ENCODE measurements around the gene MAGI2.
A peak's percentile ranks its signal among the peaks of the same experiment; 100 is the strongest.

Gene MAGI2

GRCh38 chr7:78026492-78026891 lies 1427.0 kb downstream of the MAGI2 start:
- ATAC-seq (ENCODE audit: low read depth) (no peak), DNase-seq (ENCODE audit: low spot score) (no peak)
- Histone ChIP-seq H3K9me3 (ENCODE audit: severe bottlenecking) (no peaks in the 10 kb centered on the region), H3K27ac (ENCODE audit: poor library complexity, severe bottlenecking) (no peak overlapping the region), H3K4me3 (ENCODE audit: severe bottlenecking) (no peak overlapping the region), H3K4me1 (ENCODE audit: insufficient read depth, poor library complexity, severe bottlenecking) (no peaks in the 10 kb centered on the region), H3K36me3 (ENCODE audit: low read depth) (no peaks in the 10 kb centered on the region), H3K27me3 (ENCODE audit: insufficient read depth, poor library complexity, severe bottlenecking) (peaks cover 3% of the 10 kb centered on the region)
- TF ChIP-seq CTCF (IDR thresholded peaks at IDR 0.05; ENCODE audit: poor library complexity, severe bottlenecking): no peak

- no peak for TF ChIP-seq CTCF (IDR thresholded peaks at IDR 0.05; ENCODE audit: poor library complexity, severe bottlenecking)
- no peaks in the 10 kb centered on the region for H3K36me3 ChIP-seq (ENCODE audit: low read depth)
- no peaks in the 10 kb centered on the region for H3K4me1 ChIP-seq (ENCODE audit: insufficient read depth, poor library complexity, severe bottlenecking)
- H3K4me3 ChIP-seq (ENCODE audit: severe bottlenecking): no peak overlapping the region
- ATAC-seq (ENCODE audit: low read depth) (no peak), DNase-seq (ENCODE audit: low spot score) (no peak)
- H3K9me3 ChIP-seq (ENCODE audit: severe bottlenecking): no peaks in the 10 kb centered on the region
- no peak overlapping the region for H3K27ac ChIP-seq (ENCODE audit: poor library complexity, severe bottlenecking)
- no peaks in the 10 kb centered on the region for H3K27me3 ChIP-seq (ENCODE audit: insufficient read depth, poor library complexity, severe bottlenecking)
These were observed 1428.9 kb downstream of the MAGI2 start for GRCh38 chr7:78024591-78024990.

GRCh38 chr7:78023191-78023590 lies 1430.3 kb downstream of the MAGI2 start:
- H3K27ac ChIP-seq (ENCODE audit: poor library complexity, severe bottlenecking): no peak overlapping the region
- ATAC-seq (ENCODE audit: low read depth): no peak
- TF ChIP-seq CTCF (IDR thresholded peaks at IDR 0.05; ENCODE audit: poor library complexity, severe bottlenecking): no peak

GRCh38 chr7:78022165-78022564 lies 1431.3 kb downstream of the MAGI2 start:
- Histone ChIP-seq H3K27ac (ENCODE audit: poor library complexity, severe bottlenecking) (no peak overlapping the region), H3K27me3 (ENCODE audit: insufficient read depth, poor library complexity, severe bottlenecking) (peaks cover 7% of the 10 kb centered on the region), H3K4me1 (ENCODE audit: insufficient read depth, poor library complexity, severe bottlenecking) (no peaks in the 10 kb centered on the region), H3K36me3 (ENCODE audit: low read depth) (no peaks in the 10 kb centered on the region), H3K9me3 (ENCODE audit: severe bottlenecking) (no peaks in the 10 kb centered on the region), H3K4me3 (ENCODE audit: severe bottlenecking) (no peak overlapping the region)
- ATAC-seq (ENCODE audit: low read depth) (no peak), DNase-seq (ENCODE audit: low spot score) (no peak)
- TF ChIP-seq CTCF (IDR thresholded peaks at IDR 0.05; ENCODE audit: poor library complexity, severe bottlenecking): no peak

More at GRCh38 chr7:78023191-78023590, 1430.3 kb downstream of the MAGI2 start:
- DNase-seq (ENCODE audit: low spot score): no peak
- H3K4me1 ChIP-seq (ENCODE audit: insufficient read depth, poor library complexity, severe bottlenecking): no peaks in the 10 kb centered on the region
- no peaks in the 10 kb centered on the region for H3K9me3 ChIP-seq (ENCODE audit: severe bottlenecking)
- peaks cover 6% of the 10 kb centered on the region for H3K27me3 ChIP-seq (ENCODE audit: insufficient read depth, poor library complexity, severe bottlenecking)
- no peak overlapping the region for H3K4me3 ChIP-seq (ENCODE audit: severe bottlenecking)
- H3K36me3 ChIP-seq (ENCODE audit: low read depth): no peaks in the 10 kb centered on the region

- ATAC-seq (ENCODE audit: low read depth) (no peak), DNase-seq (ENCODE audit: low spot score) (no peak)
- no peak overlapping the region for H3K4me3 ChIP-seq (ENCODE audit: severe bottlenecking)
- TF ChIP-seq CTCF (IDR thresholded peaks at IDR 0.05; ENCODE audit: poor library complexity, severe bottlenecking): peak; percentile 63
- no peaks in the 10 kb centered on the region for H3K9me3 ChIP-seq (ENCODE audit: severe bottlenecking)
- H3K27me3 ChIP-seq (ENCODE audit: insufficient read depth, poor library complexity, severe bottlenecking): peaks cover 7% of the 10 kb centered on the region
- no peaks in the 10 kb centered on the region for H3K4me1 ChIP-seq (ENCODE audit: insufficient read depth, poor library complexity, severe bottlenecking)
- H3K27ac ChIP-seq (ENCODE audit: poor library complexity, severe bottlenecking): no peak overlapping the region
- H3K36me3 ChIP-seq (ENCODE audit: low read depth): no peaks in the 10 kb centered on the region
These were observed 1432.6 kb downstream of the MAGI2 start for GRCh38 chr7:78020874-78021249.
